Mesendoderm (in vitro differentiated cells): ENCODE measurements around the gene NUDT12.

ENCODE experiments used
- DNase-seq: peaks from one replicate; pipeline ENCODE4 v3.0.0; 2013
- H2AK5ac ChIP-seq: 2 replicates; pipeline ENCODE4 v1.6.1; 2013; ENCODE audit warnings: low read length, inconsistent platforms
- H2BK120ac ChIP-seq: 2 replicates; pipeline ENCODE4 v1.6.1; 2013; ENCODE audit warnings: low read depth, mild to moderate bottlenecking, low read length, moderate library complexity, mixed read lengths
- H2BK15ac ChIP-seq: replicated peaks from 2 replicates; pipeline ENCODE4 v1.6.1; 2013; ENCODE audit warnings: low read depth, mild to moderate bottlenecking, moderate library complexity
- H2BK5ac ChIP-seq: 2 replicates; pipeline ENCODE4 v1.6.1; 2013; ENCODE audit warnings: low read length, inconsistent platforms
- H3K18ac ChIP-seq: 2 replicates; pipeline ENCODE4 v1.6.1; 2013; ENCODE audit warnings: mild to moderate bottlenecking, low read length, mixed read lengths
- H3K23ac ChIP-seq: one replicate; pipeline ENCODE4 v1.6.1; 2013; ENCODE audit warnings: low read length
- H3K27ac ChIP-seq: 2 replicates; pipeline ENCODE4 v1.5.1; 2013; ENCODE audit warnings: low read depth, mild to moderate bottlenecking, inconsistent platforms, low read length, moderate library complexity
- H3K27me3 ChIP-seq: 2 replicates; pipeline ENCODE4 v1.6.1; 2013; ENCODE audit warnings: low read length, control low read depth, mild to moderate bottlenecking, inconsistent platforms; ENCODE audit not compliant: insufficient read depth, poor library complexity
- H3K36me3 ChIP-seq: 2 replicates; pipeline ENCODE4 v1.6.1; 2013; ENCODE audit warnings: low read length, inconsistent platforms; ENCODE audit not compliant: control insufficient read depth, insufficient read depth
- H3K4ac ChIP-seq: one replicate; pipeline ENCODE4 v1.6.1; 2013; ENCODE audit warnings: low read depth, mild to moderate bottlenecking, low read length, moderate library complexity
- H3K4me1 ChIP-seq: 2 replicates; pipeline ENCODE4 v1.6.1; 2013; ENCODE audit warnings: low read depth, low read length, inconsistent platforms; ENCODE audit not compliant: control insufficient read depth
- H3K4me2 ChIP-seq: 2 replicates; pipeline ENCODE4 v1.6.1; 2013; ENCODE audit warnings: low read length
- H3K4me3 ChIP-seq: 2 replicates; pipeline ENCODE4 v1.5.1; 2013; ENCODE audit warnings: mild to moderate bottlenecking, low read length
- H3K56ac ChIP-seq: one replicate; pipeline ENCODE4 v1.6.1; 2013; ENCODE audit warnings: low read length
- H3K79me1 ChIP-seq: 2 replicates; pipeline ENCODE4 v1.6.1; 2013; ENCODE audit warnings: low read length, inconsistent platforms
- H3K79me2 ChIP-seq: 2 replicates; pipeline ENCODE4 v1.6.1; 2013; ENCODE audit warnings: mild to moderate bottlenecking, low read length; ENCODE audit not compliant: control insufficient read depth, insufficient read depth
- H3K9ac ChIP-seq: 2 replicates; pipeline ENCODE4 v1.6.1; 2013; ENCODE audit warnings: low read length, inconsistent platforms
- H4K5ac ChIP-seq: one replicate; pipeline ENCODE4 v1.6.1; 2013; ENCODE audit warnings: low read length
- H4K8ac ChIP-seq: one replicate; pipeline ENCODE4 v1.6.1; 2013; ENCODE audit warnings: low read depth, mild to moderate bottlenecking, control low read depth, low read length, moderate library complexity
- WGBS: extraction: QIAGEN DNeasy Blood & Tissue Kit; methylation state at CpG from one replicate; pipeline ENCODE4 v1.1.7; 2013; ENCODE audit warnings: low lambda C conversion rate, missing lambda C conversion rate; ENCODE audit not compliant: insufficient coverage; ENCODE audit errors: extremely low coverage; 5-methylcytosine and 5-hydroxymethylcytosine counted together

Gene NUDT12

DNA sequence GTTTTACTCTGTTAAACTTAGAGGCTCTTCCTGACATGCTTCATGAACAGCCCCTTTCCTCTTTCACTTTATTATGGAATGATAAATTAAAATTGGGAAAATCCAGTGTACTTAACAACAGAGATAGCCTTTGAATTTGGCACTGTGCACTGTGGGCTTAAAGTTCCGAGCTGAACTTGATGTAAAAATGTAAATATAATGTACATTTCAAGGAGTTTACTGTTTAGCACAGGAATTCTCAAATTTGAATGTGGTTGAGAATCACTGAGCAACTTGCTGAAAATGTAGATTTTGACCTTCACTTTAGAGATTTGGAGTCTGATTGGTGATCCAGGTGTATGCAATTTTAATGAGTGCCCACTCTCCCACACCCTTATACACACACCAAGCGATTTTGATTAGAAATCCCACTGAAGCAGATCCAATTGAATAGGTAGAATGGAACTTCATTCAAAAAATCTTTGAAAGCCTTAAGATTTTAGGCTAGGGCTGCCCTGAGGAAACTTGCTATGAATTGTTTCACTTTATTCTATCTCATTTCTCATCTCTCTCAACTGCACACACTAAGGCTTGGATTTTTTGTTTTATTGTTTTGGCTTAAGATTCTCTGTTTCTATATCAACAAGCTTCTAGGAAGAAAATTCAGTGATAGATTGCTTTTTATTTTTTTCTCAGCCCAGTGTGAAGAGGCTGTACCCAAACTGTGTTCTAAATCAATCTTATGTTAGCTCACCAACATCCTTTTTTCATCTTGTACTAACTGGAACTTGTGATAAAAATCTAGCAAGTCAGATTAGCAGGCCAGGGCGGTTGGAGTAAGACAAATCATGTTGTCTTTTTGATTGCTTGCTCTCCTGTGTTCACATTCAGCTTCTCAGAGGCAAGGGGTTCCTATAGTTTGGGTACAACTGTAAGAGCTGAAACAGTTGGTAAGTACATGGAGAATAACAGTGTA lies 22.9 kb downstream of the NUDT12 start:
- Histone ChIP-seq H3K23ac (no peak overlapping the region), H2AK5ac (no peak overlapping the region), H2BK5ac (no peak overlapping the region), H3K36me3 (no peaks in the 10 kb centered on the region), H3K4ac (no peak overlapping the region), H3K56ac (no peak overlapping the region), H3K4me3 (no peak overlapping the region), H3K9ac (no peak overlapping the region), H4K5ac (no peak overlapping the region), H3K27ac (no peak overlapping the region), H3K27me3 (no peaks in the 10 kb centered on the region), H3K79me2 (no peaks in the 10 kb centered on the region), H2BK15ac (no peak overlapping the region), H2BK120ac (no peak overlapping the region), H3K4me2 (no peak overlapping the region), H3K18ac (no peak overlapping the region), H3K4me1 (no peaks in the 10 kb centered on the region), H4K8ac (no peak overlapping the region), H3K79me1 (no peaks in the 10 kb centered on the region)
- DNase-seq: no peak
- no CpG with 5 or more reads among the region's 3 CpGs for WGBS

DNA sequence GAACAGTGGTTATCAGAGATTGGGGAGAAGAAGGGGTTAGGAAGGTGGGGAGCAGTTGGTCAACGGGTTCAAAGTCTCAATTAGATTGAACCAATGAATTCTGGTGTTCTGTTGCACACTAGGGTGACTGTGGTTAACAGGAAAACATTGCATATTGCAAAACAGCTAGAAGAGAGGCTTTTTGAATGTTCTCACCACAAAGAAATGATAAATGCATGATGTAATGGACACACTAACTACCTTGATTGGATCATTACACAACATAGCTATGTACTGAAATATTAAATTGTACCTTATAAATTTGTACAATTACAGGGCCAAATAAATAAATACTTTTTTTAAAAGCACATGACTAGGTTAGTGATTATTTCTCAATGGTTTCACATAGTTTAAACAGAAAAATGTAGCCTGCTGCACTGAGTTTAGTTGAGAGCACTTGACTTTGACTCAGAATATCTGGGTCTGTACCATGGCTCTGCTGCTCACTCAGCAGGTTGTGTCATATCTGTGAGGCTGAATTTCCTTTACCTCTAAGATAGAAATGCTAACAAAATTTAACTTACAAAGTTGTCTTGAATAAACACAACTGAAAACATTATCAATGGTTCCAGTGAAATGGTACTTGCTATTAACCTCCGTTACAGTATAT lies 30.4 kb downstream of the NUDT12 start:
- Histone ChIP-seq H3K56ac (no peak overlapping the region), H2BK120ac (no peak overlapping the region), H3K9ac (no peak overlapping the region), H2BK15ac (no peak overlapping the region), H2AK5ac (no peak overlapping the region), H3K79me2 (no peaks in the 10 kb centered on the region), H3K4me2 (no peak overlapping the region), H3K79me1 (no peaks in the 10 kb centered on the region), H3K27me3 (no peaks in the 10 kb centered on the region), H3K4me1 (no peaks in the 10 kb centered on the region), H4K5ac (no peak overlapping the region), H3K36me3 (no peaks in the 10 kb centered on the region), H3K4me3 (no peak overlapping the region), H3K27ac (no peak overlapping the region), H2BK5ac (no peak overlapping the region), H3K23ac (no peak overlapping the region), H3K18ac (no peak overlapping the region), H4K8ac (no peak overlapping the region), H3K4ac (no peak overlapping the region)
- no CpG with 5 or more reads among the region's 2 CpGs for WGBS
- no peak for DNase-seq

DNA sequence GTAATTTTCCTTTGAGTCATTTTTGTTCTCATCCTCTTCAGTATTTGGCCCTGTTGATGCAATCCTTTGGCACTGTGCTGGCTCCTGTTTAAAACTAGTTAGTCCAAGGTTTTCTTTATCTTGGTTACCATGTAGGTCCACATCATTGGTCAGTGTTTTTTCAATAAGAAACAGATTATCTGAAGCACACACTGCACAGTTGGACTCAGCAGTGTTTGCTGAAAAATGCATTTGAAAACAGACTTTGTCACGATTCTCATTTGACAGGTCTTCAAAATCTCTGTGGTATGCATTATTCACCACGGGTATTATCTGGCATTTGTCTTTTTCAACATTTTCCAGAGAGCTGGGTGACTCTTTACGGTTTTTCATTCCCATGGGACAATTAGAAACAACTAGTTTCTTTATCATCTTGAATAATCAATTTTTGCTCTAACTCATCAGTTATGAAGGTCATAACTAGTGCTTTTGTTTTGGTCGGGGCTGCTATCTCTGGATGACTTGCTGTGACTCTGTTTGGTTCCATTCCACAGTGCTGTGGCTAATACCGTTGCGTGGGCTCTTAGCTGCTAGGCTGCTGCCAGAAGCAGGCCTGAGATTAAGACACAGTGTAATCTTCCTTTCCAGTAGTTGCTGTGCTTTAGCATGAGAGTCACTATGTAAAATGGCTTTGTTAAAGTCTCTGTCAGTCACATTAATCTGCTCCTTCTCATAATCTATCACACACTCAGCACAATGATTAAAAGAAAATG lies 36.2 kb downstream of the NUDT12 start:
- Histone ChIP-seq H3K4ac (no peak overlapping the region), H2BK120ac (no peak overlapping the region), H3K56ac (no peak overlapping the region), H3K27ac (no peak overlapping the region), H2BK15ac (no peak overlapping the region), H3K79me2 (no peaks in the 10 kb centered on the region), H3K4me1 (no peaks in the 10 kb centered on the region), H4K5ac (no peak overlapping the region), H3K27me3 (no peaks in the 10 kb centered on the region), H3K9ac (no peak overlapping the region), H2BK5ac (no peak overlapping the region), H4K8ac (no peak overlapping the region), H3K18ac (no peak overlapping the region), H3K79me1 (no peaks in the 10 kb centered on the region), H3K23ac (no peak overlapping the region), H3K4me2 (no peak overlapping the region), H3K4me3 (no peak overlapping the region), H3K36me3 (no peaks in the 10 kb centered on the region), H2AK5ac (no peak overlapping the region)
- no peak for DNase-seq
- no CpG with 5 or more reads among the region's 6 CpGs for WGBS

DNA sequence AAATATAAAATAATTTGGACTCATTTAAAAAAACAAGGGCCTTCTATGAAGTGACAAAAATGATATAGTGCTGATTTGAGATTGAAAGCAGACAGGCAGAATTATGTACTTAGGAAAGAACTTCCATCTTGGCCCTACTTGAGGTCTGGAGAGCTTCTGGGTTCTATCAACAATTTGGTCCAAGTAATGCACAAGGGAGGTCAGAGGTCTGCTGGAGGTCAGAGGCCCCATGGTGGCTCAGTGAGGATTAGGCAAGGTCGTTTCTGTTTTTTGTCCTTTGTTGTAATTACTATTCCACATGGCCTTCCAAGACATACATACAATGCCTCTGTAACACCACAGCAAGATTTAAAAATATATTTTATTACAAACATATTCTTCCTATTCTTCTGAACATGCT lies 37.2 kb downstream of the NUDT12 start:
- H3K56ac ChIP-seq: no peak overlapping the region
- no peak for DNase-seq
- no peaks in the 10 kb centered on the region for H3K27me3 ChIP-seq

DNA sequence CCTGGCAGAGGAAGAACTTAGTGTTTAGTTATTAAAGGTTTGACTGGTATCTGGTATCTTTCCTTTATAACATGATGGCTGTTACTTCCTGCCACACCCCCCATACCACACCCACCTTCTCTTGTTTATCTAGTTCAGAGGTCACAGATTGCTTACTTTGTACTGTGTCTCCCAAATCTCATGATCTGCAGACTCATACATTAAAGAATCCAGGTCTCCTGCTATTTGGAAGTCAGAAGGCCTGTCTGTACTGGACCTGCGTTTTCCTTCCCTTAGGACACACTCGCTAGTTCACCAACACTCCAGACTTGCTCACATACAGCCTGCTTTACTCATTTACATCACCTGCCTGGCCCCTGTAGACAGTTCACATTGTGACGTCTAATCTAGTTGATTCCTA lies 39.3 kb downstream of the NUDT12 start:
- H2BK120ac ChIP-seq: no peak overlapping the region
- H3K79me1 ChIP-seq: no peaks in the 10 kb centered on the region
- H3K79me2 ChIP-seq: no peaks in the 10 kb centered on the region
- no peak overlapping the region for H2BK5ac ChIP-seq
- no peaks in the 10 kb centered on the region for H3K36me3 ChIP-seq
- H3K27me3 ChIP-seq: no peaks in the 10 kb centered on the region
- H3K9ac ChIP-seq: no peak overlapping the region
- H3K56ac ChIP-seq: no peak overlapping the region
- H3K4me1 ChIP-seq: no peaks in the 10 kb centered on the region
- H2BK15ac ChIP-seq: no peak overlapping the region
- H3K4me3 ChIP-seq: no peak overlapping the region
- H4K5ac ChIP-seq: no peak overlapping the region
- no peak for DNase-seq
- no peak overlapping the region for H3K23ac ChIP-seq
- no peak overlapping the region for H3K18ac ChIP-seq
- no peak overlapping the region for H2AK5ac ChIP-seq
- no peak overlapping the region for H3K27ac ChIP-seq
- H4K8ac ChIP-seq: no peak overlapping the region
- no CpG with 5 or more reads among the region's 3 CpGs for WGBS
- H3K4ac ChIP-seq: no peak overlapping the region
- no peak overlapping the region for H3K4me2 ChIP-seq

More for the DNA sequence above, 37.2 kb downstream of the NUDT12 start:
- no peak overlapping the region for H3K4me2 ChIP-seq
- no peak overlapping the region for H4K8ac ChIP-seq
- H2BK5ac ChIP-seq: no peak overlapping the region
- no peaks in the 10 kb centered on the region for H3K36me3 ChIP-seq
- H3K9ac ChIP-seq: no peak overlapping the region
- no peak overlapping the region for H4K5ac ChIP-seq
- no peak overlapping the region for H2AK5ac ChIP-seq
- no peaks in the 10 kb centered on the region for H3K4me1 ChIP-seq
- no peak overlapping the region for H3K23ac ChIP-seq
- no peaks in the 10 kb centered on the region for H3K79me1 ChIP-seq
- no peak overlapping the region for H3K18ac ChIP-seq
- H3K4me3 ChIP-seq: no peak overlapping the region
- H2BK120ac ChIP-seq: no peak overlapping the region
- no peaks in the 10 kb centered on the region for H3K79me2 ChIP-seq
- no peak overlapping the region for H3K27ac ChIP-seq
- no peak overlapping the region for H3K4ac ChIP-seq
- WGBS: no CpG with 5 or more reads among the region's 1 CpG
- H2BK15ac ChIP-seq: no peak overlapping the region
